ENCODE data around the gene SCUBE3.

Gene SCUBE3

DNA sequence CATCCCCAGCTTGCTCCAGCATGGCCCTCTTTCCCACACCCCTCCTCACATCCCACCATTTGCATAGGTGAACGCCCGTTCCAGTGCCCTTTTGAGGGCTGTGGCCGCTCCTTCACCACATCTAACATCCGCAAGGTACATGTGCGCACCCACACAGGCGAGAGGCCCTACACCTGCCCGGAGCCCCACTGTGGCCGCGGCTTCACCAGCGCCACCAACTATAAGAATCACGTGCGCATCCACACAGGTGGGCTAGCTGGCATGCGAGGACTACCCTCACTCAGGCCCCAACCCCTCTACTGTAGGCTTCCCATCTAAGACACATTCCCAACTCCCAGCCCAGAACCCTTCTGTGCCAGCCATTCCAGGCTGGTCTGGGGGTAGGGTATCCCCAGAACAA is 77.7 kb downstream of the SCUBE3 start:
- TF ChIP-seq NFIC (IDR thresholded peaks at IDR 0.05), result no peak

DNA sequence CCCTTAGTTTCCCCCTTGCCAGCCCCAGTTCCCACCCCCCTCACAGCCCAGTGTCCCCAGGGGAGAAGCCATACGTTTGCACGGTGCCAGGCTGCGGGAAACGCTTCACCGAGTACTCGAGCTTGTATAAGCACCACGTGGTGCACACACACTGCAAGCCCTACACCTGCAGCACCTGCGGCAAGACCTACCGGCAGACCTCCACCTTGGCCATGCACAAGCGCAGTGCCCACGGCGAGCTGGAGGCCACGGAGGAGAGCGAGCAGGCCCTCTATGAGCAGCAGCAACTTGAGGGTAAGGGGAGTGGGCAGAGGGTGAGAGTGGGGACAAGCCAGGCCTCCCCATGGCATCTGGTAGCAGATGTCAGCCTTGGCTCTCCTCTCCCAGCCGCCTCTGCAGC is 78.7 kb downstream of the SCUBE3 start:
- TF ChIP-seq CEBPB (IDR thresholded peaks at IDR 0.05) (no peak), TAF1 (IDR thresholded peaks at IDR 0.05; ENCODE audit: low read depth) (no peak), TEAD4 (IDR thresholded peaks at IDR 0.05) (no peak), NFIC (IDR thresholded peaks at IDR 0.05) (no peak), EP300 (IDR thresholded peaks at IDR 0.05; ENCODE audit: borderline replicate concordance) (no peak), RAD21 (IDR thresholded peaks at IDR 0.05; ENCODE audit: low read depth) (no peak), ZBTB7A (IDR thresholded peaks at IDR 0.05; ENCODE audit: low read depth) (no peak), CREB1 (IDR thresholded peaks at IDR 0.05; ENCODE audit: low read depth) (no peak), FOXM1 (IDR thresholded peaks at IDR 0.05; ENCODE audit: borderline replicate concordance, low read depth) (no peak), TCF12 (IDR thresholded peaks at IDR 0.05; ENCODE audit: low read depth) (no peak)
- TF ChIP-seq, protein P1, sequence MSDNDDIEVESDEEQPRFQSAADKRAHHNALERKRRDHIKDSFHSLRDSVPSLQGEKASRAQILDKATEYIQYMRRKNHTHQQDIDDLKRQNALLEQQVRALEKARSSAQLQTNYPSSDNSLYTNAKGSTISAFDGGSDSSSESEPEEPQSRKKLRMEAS (IDR thresholded peaks at IDR 0.05), result no peak
- TF ChIP-seq, protein P2, sequence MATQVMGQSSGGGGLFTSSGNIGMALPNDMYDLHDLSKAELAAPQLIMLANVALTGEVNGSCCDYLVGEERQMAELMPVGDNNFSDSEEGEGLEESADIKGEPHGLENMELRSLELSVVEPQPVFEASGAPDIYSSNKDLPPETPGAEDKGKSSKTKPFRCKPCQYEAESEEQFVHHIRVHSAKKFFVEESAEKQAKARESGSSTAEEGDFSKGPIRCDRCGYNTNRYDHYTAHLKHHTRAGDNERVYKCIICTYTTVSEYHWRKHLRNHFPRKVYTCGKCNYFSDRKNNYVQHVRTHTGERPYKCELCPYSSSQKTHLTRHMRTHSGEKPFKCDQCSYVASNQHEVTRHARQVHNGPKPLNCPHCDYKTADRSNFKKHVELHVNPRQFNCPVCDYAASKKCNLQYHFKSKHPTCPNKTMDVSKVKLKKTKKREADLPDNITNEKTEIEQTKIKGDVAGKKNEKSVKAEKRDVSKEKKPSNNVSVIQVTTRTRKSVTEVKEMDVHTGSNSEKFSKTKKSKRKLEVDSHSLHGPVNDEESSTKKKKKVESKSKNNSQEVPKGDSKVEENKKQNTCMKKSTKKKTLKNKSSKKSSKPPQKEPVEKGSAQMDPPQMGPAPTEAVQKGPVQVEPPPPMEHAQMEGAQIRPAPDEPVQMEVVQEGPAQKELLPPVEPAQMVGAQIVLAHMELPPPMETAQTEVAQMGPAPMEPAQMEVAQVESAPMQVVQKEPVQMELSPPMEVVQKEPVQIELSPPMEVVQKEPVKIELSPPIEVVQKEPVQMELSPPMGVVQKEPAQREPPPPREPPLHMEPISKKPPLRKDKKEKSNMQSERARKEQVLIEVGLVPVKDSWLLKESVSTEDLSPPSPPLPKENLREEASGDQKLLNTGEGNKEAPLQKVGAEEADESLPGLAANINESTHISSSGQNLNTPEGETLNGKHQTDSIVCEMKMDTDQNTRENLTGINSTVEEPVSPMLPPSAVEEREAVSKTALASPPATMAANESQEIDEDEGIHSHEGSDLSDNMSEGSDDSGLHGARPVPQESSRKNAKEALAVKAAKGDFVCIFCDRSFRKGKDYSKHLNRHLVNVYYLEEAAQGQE (IDR thresholded peaks at IDR 0.05; ENCODE audit: low read depth), result no peak

DNA sequence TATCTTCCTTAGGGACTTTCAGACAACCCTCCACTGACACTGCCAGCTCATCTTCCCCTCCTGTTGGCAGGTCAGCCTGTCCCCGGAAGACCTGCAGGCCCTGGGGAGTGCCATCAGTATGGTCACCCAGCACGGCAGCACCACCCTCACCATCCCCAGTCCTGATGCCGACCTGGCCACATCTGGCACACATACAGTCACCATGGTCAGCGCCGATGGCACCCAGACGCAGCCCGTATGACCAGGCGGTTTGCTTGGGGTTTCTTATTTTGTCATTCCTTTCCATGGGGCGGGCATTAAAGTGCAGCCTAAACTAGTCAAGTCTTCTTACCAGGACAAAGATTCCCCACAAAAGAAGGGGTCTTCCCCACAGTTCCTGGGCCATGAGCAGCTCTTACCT is 79.9 kb downstream of the SCUBE3 start:
- TF ChIP-seq USF1 (IDR thresholded peaks at IDR 0.05) (no peak), TAF1 (IDR thresholded peaks at IDR 0.05; ENCODE audit: low read depth) (no peak), EGR1 (IDR thresholded peaks at IDR 0.05) (no peak), FOXM1 (IDR thresholded peaks at IDR 0.05; ENCODE audit: borderline replicate concordance, low read depth) (no peak), CREB1 (IDR thresholded peaks at IDR 0.05; ENCODE audit: low read depth) (no peak)
- TF ChIP-seq, protein P2 (IDR thresholded peaks at IDR 0.05; ENCODE audit: low read depth), result peak; percentile 42; the same call in 1 of the 2 replicates

- TF ChIP-seq NFIC (IDR thresholded peaks at IDR 0.05) (no peak), FOXM1 (IDR thresholded peaks at IDR 0.05; ENCODE audit: borderline replicate concordance, low read depth) (no peak), RAD21 (IDR thresholded peaks at IDR 0.05; ENCODE audit: low read depth) (peak; percentile 78), TAF1 (IDR thresholded peaks at IDR 0.05; ENCODE audit: low read depth) (no peak), ZBTB7A (IDR thresholded peaks at IDR 0.05; ENCODE audit: low read depth) (no peak), EP300 (IDR thresholded peaks at IDR 0.05; ENCODE audit: borderline replicate concordance) (no peak)
These were observed 80.7 kb downstream of the SCUBE3 start for GRCh38 chr6:35294308-35294945.

DNA sequence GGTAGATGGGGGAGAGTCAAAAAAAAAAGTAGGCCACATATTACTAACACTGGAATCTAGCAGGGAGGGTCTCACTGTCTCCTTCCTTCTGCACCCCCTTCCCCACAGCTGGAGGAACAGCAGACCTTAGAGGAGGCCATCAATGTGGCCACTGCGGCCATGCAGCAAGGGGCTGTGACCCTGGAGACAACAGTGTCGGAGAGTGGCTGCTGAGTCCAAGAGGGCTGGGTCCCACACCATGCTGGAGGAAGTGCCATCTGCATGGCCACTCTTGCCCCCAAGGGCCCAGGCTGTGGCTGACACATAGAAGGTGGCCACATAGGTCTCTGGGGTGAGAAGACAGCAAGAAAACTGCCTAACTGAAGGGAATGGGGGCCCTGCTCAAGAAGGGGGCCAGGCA is 81.3 kb downstream of the SCUBE3 start:
- TF ChIP-seq RAD21 (IDR thresholded peaks at IDR 0.05; ENCODE audit: low read depth) (no peak), TCF12 (IDR thresholded peaks at IDR 0.05; ENCODE audit: low read depth) (no peak), NFIC (IDR thresholded peaks at IDR 0.05) (no peak), EGR1 (IDR thresholded peaks at IDR 0.05) (no peak), CEBPB (IDR thresholded peaks at IDR 0.05) (no peak), USF1 (IDR thresholded peaks at IDR 0.05) (no peak), YY1 (IDR thresholded peaks at IDR 0.05; ENCODE audit: low read depth) (no peak), EP300 (IDR thresholded peaks at IDR 0.05; ENCODE audit: borderline replicate concordance) (no peak), TEAD4 (IDR thresholded peaks at IDR 0.05) (no peak), TAF1 (IDR thresholded peaks at IDR 0.05; ENCODE audit: low read depth) (no peak), FOXM1 (IDR thresholded peaks at IDR 0.05; ENCODE audit: borderline replicate concordance, low read depth) (no peak), ZBTB7A (IDR thresholded peaks at IDR 0.05; ENCODE audit: low read depth) (no peak), CREB1 (IDR thresholded peaks at IDR 0.05; ENCODE audit: low read depth) (no peak)
- TF ChIP-seq, protein P2 (IDR thresholded peaks at IDR 0.05; ENCODE audit: low read depth), result no peak
- TF ChIP-seq, protein P1 (IDR thresholded peaks at IDR 0.05), result no peak
